NCI-H226 (cell line): Measurements from ENCODE around the gene ACYP2.
"Not testable (repeated sequence)": the region's sequence is repeated elsewhere in the genome, so short reads cannot be mapped to it uniquely, and the experiment has no call there.

ENCODE experiments used
- DNase-seq: peaks from one replicate; pipeline ENCODE4 v3.0.0-alpha.2; 2015

The ACYP2 gene

GRCh38 chr2:54099829-54100585 lies 15.4 kb upstream of the ACYP2 start:
- DNase-seq, result no peak

- no peak for DNase-seq
These were observed 14.6 kb upstream of the ACYP2 start for GRCh38 chr2:54100772-54101171.

- DNase-seq, result peak; percentile 90
These were observed 11.7 kb upstream of the ACYP2 start for GRCh38 chr2:54103454-54104314.

- peak; percentile 42 for DNase-seq
These were observed 8.6 kb upstream of the ACYP2 start for GRCh38 chr2:54106631-54107454.

GRCh38 chr2:54107455-54107764 lies 8.0 kb upstream of the ACYP2 start:
- no peak for DNase-seq

- no peak for DNase-seq
These were observed 7.4 kb upstream of the ACYP2 start for GRCh38 chr2:54107903-54108615.

GRCh38 chr2:54109848-54110247 lies 5.6 kb upstream of the ACYP2 start:
- no peak for DNase-seq

- DNase-seq, result not testable (repeated sequence)
These were observed 936 bp upstream of the ACYP2 start for GRCh38 chr2:54114479-54114878.

- no peak for DNase-seq
These were observed 505 bp upstream of the ACYP2 start for GRCh38 chr2:54114936-54115283.

- not testable (repeated sequence) for DNase-seq
These were observed 1.2 kb downstream of the ACYP2 start for GRCh38 chr2:54116598-54116997.

- DNase-seq, result no peak
These were observed 5.5 kb downstream of the ACYP2 start for GRCh38 chr2:54120950-54121349.

GRCh38 chr2:54122171-54122935 lies 6.9 kb downstream of the ACYP2 start:
- DNase-seq, result no peak

GRCh38 chr2:54122939-54123338 lies 7.5 kb downstream of the ACYP2 start:
- DNase-seq, result no peak

GRCh38 chr2:54127174-54127573 lies 11.8 kb downstream of the ACYP2 start:
- DNase-seq, result not testable (repeated sequence)

- DNase-seq, result no peak
These were observed 17.6 kb downstream of the ACYP2 start for GRCh38 chr2:54133056-54133455.

- no peak for DNase-seq
These were observed 23.8 kb downstream of the ACYP2 start for GRCh38 chr2:54139210-54139609.

GRCh38 chr2:54143780-54144179 lies 28.4 kb downstream of the ACYP2 start:
- DNase-seq, result no peak

GRCh38 chr2:54148391-54148790 lies 33.0 kb downstream of the ACYP2 start:
- no peak for DNase-seq

- DNase-seq, result no peak
These were observed 34.4 kb downstream of the ACYP2 start for GRCh38 chr2:54149638-54150441.

GRCh38 chr2:54158311-54158710 lies 42.9 kb downstream of the ACYP2 start:
- DNase-seq, result no peak
